Measurements from ENCODE around the gene TTC34.

DNA sequence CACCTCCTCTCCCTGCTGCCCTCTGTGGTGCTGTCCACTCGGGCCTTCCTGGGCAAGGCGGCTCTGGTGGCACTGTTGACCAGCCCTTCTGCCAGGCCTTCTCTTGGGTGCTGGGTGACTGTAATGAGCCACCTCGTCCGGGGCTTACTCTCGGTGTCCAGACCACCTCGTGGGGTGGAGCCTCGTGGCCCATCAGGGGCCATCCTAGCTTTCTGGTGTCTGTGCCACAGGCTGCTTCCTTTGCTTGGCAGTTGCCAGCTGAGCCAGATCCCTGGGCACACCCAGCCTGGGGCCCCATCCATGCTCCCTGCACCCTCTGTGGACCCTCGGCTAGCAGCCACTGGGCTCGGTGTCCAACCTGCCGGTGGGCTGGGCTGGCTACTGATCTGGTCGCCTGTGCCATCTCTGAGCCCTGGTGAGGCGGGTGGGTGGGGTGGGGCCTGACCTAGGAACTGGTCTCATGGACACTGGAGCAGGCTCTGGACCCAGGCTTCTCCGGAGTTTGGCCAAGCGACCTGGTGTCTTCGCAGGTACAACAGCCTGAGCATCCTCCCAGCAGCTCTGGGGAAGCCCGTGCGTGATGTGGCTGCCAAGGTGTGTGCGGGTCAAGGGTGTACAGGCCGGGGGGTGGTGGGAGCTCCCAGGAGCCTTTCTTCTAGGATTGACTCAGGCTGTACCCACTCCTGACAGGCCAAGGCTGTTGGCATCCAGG is 213.5 kb downstream of the TTC34 start:
- TF ChIP-seq CTCF (IDR thresholded peaks at IDR 0.05; ENCODE audit: borderline replicate concordance, extremely low read depth, low read length, poor library complexity, severe bottlenecking): no peak
- TF ChIP-seq EZH2 (IDR thresholded peaks at IDR 0.05; ENCODE audit: borderline replicate concordance, low read depth, low read length, severe bottlenecking): no peak

Data from DND-41 (cell line).